PC-9 (cell line): ENCODE data around the gene SNRPD2.

Source experiments
- CTCF ChIP-seq: fragments of 200-600 bp; sonication (generic); conservative IDR thresholded peaks from 2 replicates; pipeline ENCODE4 v1.6.1; 2017; ENCODE audit warnings: mixed run types, antibody characterized with exemption, mild to moderate bottlenecking, moderate library complexity
- EZH2 ChIP-seq: fragments of 200-600 bp; sonication (generic); IDR thresholded peaks from 2 replicates; pipeline ENCODE4 v1.8.0; 2017; ENCODE audit warnings: antibody characterized with exemption, low read depth

- TF ChIP-seq CTCF, result no peak
- no peak for TF ChIP-seq EZH2
These were observed 13.4 kb upstream of the SNRPD2 start for GRCh38 chr19:45705115-45705514.
